Fibroblast of peridontal ligament (primary cell): ENCODE measurements around the gene SCGB1C1.
"Not testable (repeated sequence)": the region's sequence is repeated elsewhere in the genome, so short reads cannot be mapped to it uniquely, and the experiment has no call there.

Experiments
- DNase-seq: peaks from one replicate; pipeline ENCODE4 v3.0.0-alpha.2; 2010; ENCODE audit errors: extremely low read depth

Gene SCGB1C1

DNA sequence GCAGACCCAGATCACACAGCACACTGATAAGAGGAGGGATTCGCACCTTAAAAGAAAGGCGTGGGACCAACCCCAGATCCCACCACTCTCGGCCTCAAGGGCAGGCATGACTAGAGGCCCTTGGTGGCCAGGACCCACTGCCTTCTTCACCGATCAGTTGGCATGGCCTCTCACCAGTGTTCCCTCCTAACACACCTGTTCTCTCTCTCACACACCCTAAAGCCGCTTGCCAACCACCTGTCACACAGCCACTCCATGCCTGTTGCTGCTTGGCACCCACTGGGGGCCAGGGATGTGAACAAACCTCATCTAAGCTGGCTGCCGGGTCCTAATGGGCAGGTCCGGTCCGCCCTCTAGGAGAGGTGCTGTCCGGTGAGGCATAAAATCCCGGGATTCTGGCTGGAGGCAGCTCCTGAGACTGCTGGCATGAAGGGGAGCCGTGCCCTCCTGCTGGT is at the start of gene SCGB1C1:
Gene SCGB1C1 (plus strand): TSS at position 405 of the 455 bp plus-strand sequence. CDS start 22 bp downstream, at position 427.
- not testable (repeated sequence) for DNase-seq

- DNase-seq, result not testable (repeated sequence)
These were observed 12.6 kb upstream of the SCGB1C1 start for GRCh38 chr11:180242-180641.

- DNase-seq, result not testable (repeated sequence)
These were observed 3.6 kb upstream of the SCGB1C1 start for GRCh38 chr11:189200-189783.

GRCh38 chr11:189843-190311 is 3.0 kb upstream of the SCGB1C1 start:
- DNase-seq, result not testable (repeated sequence)

GRCh38 chr11:190546-190945 is 2.3 kb upstream of the SCGB1C1 start:
- DNase-seq, result not testable (repeated sequence)

DNA sequence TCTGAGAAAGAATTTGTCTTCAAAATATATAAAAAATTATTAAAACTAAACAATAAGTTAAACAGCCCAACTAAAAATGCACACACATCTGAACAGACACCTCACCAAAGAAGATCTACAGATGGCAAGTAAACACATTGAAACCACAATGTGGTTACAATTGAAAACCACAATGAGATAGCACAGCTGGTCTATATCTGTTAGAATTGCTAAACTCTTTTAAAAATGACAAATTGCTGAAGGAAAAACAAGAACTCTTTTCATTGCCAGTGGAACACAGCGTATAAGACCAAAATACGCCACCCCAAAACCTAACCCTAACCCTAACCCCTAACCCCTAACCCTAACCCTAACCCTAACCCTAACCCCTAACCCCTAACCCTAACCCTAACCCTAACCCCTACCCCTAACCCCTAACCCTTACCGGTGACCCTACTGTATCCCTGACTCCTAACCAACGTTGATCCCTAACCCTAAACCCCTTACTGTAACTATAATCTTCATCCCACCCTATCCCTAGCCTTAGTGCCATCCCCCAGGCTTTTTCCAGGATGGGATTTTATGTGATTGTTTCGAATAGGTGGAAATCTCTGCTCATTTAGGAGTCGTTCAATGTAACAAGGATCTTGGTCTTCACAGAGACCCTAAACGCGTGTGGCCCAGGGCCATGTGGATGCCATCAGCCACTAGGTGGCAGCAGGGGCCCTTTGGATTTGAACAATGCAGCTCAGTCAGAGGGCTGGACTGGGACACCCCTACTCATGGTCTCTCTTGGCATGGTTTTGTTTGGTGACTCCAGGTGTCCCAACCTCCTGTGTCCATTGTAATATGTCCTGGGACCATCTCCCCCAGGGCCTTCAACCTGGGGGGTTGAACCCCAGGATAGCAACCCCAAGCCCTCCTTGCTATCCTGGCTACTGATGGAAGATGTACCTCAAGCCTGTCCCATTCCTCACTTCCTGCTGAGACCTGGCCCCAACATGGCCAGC is 1.1 kb upstream of the SCGB1C1 start:
- DNase-seq, result not testable (repeated sequence)

DNA sequence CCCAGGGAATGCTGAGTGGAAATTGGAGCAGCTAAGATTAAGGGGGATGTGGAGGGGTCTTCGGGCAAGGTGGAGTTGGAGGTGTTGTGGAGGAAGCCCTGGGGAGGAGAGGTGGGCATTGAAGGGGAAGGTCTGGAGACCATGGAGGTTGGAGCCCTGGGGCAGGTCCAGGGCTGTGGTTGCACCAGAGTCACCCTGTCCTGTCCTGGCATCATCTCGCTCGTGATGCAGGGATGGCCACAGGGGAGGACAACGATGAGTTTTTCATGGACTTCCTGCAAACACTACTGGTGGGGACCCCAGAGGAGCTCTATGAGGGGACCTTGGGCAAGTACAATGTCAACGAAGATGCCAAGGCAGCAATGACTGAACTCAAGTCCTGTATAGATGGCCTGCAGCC is 603 bp downstream of the SCGB1C1 start:
- DNase-seq, result not testable (repeated sequence)

GRCh38 chr11:196786-197731 is 4.2 kb downstream of the SCGB1C1 start:
- DNase-seq, result no peak

GRCh38 chr11:197741-198235 is 4.9 kb downstream of the SCGB1C1 start:
- no peak for DNase-seq

DNA sequence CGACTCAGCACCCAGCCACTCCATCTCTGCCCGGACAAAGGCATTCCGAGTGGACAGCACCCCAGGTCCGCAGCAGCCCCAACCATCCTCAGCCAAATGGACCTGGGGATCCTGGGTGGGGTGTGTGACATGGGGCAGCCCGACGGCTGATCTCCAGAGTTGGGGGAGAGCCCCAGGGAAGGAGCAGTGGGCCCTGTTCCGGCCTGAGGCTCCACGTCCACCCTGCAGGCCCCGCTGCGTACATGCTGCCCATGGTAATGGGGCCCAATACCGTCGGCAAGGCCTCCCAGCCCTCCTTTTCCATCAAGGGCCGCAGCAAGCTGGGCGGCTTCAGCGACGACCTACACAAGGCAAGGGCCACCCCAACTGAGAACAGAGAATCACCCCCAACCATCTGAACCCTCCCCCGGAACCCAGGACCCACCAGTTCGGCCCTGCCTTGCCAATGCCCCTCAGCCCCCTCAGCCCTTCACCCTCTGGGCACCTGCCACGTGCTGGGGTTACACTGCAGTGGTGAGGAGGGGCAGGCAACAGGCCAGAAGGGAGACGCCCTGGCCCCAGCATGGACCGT is 5.4 kb downstream of the SCGB1C1 start:
- DNase-seq, result no peak

- no peak for DNase-seq
These were observed 6.2 kb downstream of the SCGB1C1 start for GRCh38 chr11:199004-199581.

GRCh38 chr11:199782-200181 is 6.9 kb downstream of the SCGB1C1 start:
- no peak for DNase-seq

- no peak for DNase-seq
These were observed 7.5 kb downstream of the SCGB1C1 start for GRCh38 chr11:200224-201003.

DNA sequence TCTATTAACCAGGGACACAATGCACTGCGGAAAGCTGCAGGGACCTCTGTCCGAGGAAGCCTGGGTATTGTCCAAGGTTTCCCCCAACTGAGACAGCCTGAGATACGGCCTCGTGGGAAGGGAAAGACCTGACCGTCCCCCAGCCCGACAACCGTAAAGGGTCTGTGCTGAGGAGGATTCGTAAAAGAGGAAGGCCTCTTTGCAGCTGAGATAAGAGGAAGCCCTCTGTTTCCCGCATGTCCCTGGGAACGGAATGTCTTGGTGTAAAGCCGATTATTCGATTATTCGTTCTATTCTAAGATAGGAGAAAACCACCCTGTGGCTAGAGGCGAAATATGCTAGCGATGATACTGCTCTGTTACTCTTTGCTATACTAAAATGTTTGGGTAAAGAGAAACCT is 9.1 kb downstream of the SCGB1C1 start:
- DNase-seq, result no peak

- DNase-seq, result no peak
These were observed 9.6 kb downstream of the SCGB1C1 start for GRCh38 chr11:202490-202889.

DNA sequence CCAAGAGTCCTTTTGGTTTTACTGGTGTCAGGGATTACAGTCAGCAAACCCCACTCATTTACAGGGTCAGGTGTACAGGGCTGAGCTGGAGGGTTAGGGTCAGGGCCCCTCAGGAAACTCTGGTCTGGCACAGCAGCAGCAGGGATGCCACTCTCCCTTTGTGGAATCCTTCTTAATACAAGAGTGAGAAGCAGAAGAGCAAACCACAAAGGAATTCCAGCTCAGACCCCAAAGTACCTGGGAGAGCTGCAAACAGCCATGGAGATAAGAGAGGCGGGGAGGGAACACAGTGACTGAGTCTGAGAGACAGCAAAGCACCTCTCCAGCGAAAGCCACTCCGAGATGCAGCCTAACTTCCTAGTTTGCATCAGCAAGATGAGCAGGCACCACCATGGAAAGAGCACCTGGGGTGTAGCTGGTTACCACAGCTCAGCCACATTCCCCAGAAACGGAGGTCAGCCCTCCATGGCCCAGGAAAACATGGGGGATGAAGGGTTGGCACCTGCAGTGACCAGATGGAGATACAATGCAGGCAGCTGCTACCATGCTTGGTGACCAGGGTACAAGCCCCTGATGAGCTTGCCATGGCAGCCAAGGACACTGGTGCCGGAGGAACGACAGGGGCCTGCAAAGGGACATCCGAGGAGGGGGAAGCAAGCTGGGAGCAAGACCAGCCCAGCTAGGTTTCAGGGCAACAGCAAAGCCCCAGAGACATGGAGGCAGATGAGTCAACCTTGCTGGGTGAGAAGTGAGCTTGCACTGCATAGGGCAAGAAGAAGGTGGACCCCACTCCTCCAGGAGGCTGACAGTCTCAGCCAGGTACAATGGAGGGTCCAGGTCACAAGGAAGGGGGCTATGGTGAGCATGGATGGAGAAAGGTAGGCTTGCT is 10.4 kb downstream of the SCGB1C1 start:
- DNase-seq, result no peak

- DNase-seq, result no peak
These were observed 11.2 kb downstream of the SCGB1C1 start for GRCh38 chr11:203945-204586.

DNA sequence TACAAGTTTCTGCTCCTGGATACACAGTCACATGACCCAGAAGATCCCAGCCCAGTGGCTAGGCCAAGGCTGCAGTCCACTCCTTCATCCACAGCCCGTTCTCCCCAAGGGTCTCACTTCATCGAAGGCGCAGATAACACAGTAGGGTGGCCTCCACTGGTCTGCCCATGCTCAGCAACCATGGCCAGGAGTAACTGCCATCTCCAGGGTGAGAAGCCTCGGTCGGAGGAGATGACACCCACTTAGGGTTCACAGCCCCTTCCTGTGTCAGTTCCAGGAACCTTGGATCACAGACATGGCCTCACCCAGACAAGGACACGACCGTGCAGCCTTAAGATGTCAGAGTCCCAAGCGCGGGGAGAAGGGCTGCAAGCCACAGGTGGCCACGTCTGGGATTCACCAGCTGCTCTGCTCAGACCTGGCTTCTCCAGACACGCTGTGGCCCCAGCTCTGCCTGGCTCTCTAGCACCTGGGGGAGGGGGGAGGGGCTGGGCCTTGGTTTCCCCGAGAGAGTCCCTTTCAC is 11.8 kb downstream of the SCGB1C1 start:
- no peak for DNase-seq
